Osteocyte (in vitro differentiated cells): ENCODE results near the gene BCAS4. TPM values are rescaled to one million over a fixed set of nuclear protein-coding genes. Genes with fewer than 3 reads are reported as not detected.
"Not testable (repeated sequence)": the region's sequence is repeated elsewhere in the genome, so short reads cannot be mapped to it uniquely, and the experiment has no call there.

ENCODE experiments used
- DNase-seq: peaks from one replicate; pipeline ENCODE4 v3.0.0; 2021; ENCODE audit warnings: mixed read lengths; ENCODE audit not compliant: unreplicated experiment; ENCODE audit errors: extremely low spot score
- H3K27ac Mint-ChIP-seq: one replicate; pipeline ENCODE4 v1.8.0; 2021; ENCODE audit warnings: mild to moderate bottlenecking, mixed read lengths; ENCODE audit not compliant: unreplicated experiment
- H3K27me3 Mint-ChIP-seq: one replicate; pipeline ENCODE4 v1.8.0; 2021; ENCODE audit warnings: mixed read lengths; ENCODE audit not compliant: unreplicated experiment
- H3K36me3 Mint-ChIP-seq: one replicate; pipeline ENCODE4 v1.8.0; 2021; ENCODE audit warnings: mixed read lengths; ENCODE audit not compliant: unreplicated experiment
- H3K4me1 Mint-ChIP-seq: one replicate; pipeline ENCODE4 v1.8.0; 2021; ENCODE audit warnings: mixed read lengths; ENCODE audit not compliant: unreplicated experiment
- H3K4me3 Mint-ChIP-seq: one replicate; pipeline ENCODE4 v1.8.0; 2021; ENCODE audit warnings: mild to moderate bottlenecking, moderate library complexity, mixed read lengths; ENCODE audit not compliant: unreplicated experiment
- H3K9me3 Mint-ChIP-seq: one replicate; pipeline ENCODE4 v1.8.0; 2021; ENCODE audit warnings: mixed read lengths; ENCODE audit not compliant: unreplicated experiment
- total RNA-seq: library from RNA; stranded (reverse); gene quantifications from 2 replicates; pipeline ENCODE4 v1.2.1, GENCODE V29; 2021
- TF ChIP-seq, protein P1 (sequence below): fragments of 200-600 bp; sonication (generic); IDR thresholded peaks from 2 replicates; pipeline ENCODE4 v1.5.0; 2021; ENCODE audit warnings: antibody characterized with exemption, mild to moderate bottlenecking, moderate library complexity

BCAS4 gene
- total RNA-seq, 1 donor from 2014 or later, result 4.2 TPM

DNA sequence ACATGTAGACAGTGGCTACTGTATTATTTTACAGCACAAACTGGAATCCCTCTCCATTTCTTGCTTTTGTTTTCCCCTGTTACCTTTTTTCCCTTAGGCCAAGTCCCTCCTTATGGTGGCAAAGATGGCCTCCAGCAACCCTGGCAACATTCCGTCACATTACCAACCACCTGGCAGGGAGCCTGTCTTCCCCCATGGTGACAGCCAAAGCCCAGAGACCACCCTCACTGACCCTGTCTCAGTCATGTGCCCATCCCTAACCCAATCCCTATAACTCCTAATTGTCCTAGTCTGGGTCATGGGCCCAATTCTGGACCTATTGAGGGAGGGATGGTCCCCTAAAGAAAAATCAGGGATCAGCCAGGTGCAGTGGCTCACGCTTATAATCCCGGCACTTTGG is 35.9 kb upstream of the BCAS4 start:
- TF ChIP-seq, protein P1, sequence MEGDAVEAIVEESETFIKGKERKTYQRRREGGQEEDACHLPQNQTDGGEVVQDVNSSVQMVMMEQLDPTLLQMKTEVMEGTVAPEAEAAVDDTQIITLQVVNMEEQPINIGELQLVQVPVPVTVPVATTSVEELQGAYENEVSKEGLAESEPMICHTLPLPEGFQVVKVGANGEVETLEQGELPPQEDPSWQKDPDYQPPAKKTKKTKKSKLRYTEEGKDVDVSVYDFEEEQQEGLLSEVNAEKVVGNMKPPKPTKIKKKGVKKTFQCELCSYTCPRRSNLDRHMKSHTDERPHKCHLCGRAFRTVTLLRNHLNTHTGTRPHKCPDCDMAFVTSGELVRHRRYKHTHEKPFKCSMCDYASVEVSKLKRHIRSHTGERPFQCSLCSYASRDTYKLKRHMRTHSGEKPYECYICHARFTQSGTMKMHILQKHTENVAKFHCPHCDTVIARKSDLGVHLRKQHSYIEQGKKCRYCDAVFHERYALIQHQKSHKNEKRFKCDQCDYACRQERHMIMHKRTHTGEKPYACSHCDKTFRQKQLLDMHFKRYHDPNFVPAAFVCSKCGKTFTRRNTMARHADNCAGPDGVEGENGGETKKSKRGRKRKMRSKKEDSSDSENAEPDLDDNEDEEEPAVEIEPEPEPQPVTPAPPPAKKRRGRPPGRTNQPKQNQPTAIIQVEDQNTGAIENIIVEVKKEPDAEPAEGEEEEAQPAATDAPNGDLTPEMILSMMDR, result no peak
- Mint-ChIP-seq H3K36me3 (no peaks in the 10 kb centered on the region), H3K4me1 (peaks cover 8% of the 10 kb centered on the region), H3K27me3 (peaks cover 29% of the 10 kb centered on the region), H3K27ac (no peak overlapping the region), H3K4me3 (no peak overlapping the region), H3K9me3 (no peaks in the 10 kb centered on the region)
- peak; percentile 68 for DNase-seq

DNA sequence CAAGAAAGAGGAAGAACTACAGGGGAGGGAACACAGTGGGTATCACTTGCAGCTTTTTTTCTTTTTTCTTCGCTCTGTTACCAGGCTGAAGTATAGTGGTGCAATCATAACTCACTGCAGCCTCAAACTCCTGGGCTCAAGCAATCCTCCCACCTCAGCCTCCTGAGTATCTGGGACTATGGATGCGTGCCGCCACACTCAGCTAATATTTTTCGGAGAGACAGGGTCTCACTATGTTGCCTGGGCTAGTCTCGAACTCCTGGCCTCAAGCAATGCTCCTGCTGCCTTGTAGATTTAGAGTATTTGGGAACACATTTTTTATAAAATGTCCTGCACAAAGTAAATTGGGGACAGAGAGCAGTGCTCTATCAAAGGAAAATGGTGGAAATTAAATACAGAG is 35.2 kb upstream of the BCAS4 start:
- Mint-ChIP-seq H3K27me3 (peaks cover 27% of the 10 kb centered on the region), H3K4me3 (no peak overlapping the region), H3K9me3 (no peaks in the 10 kb centered on the region), H3K27ac (no peak overlapping the region), H3K36me3 (no peaks in the 10 kb centered on the region), H3K4me1 (peaks cover 8% of the 10 kb centered on the region)
- DNase-seq, result peak; percentile 2
- TF ChIP-seq, protein P1, result no peak

DNA sequence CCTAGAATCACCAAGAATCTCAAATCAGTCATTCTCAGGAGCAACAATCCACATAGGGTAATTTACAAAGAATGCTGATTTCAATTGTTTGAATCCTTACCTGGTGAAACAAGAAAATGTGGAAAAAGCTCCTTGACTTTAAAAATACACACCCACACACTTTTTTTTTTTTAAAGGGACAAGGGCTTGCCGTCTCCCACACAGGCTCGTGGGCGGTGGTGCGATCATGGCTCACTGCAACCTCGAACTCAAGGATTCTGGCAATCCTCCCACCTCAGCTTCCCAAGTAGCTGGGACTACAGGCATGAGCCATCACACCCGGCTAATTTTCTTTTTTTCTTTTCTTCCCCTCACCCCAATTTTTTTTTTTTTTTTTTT is 32.8 kb upstream of the BCAS4 start:
- no peaks in the 10 kb centered on the region for H3K36me3 Mint-ChIP-seq
- no peak for DNase-seq

DNA sequence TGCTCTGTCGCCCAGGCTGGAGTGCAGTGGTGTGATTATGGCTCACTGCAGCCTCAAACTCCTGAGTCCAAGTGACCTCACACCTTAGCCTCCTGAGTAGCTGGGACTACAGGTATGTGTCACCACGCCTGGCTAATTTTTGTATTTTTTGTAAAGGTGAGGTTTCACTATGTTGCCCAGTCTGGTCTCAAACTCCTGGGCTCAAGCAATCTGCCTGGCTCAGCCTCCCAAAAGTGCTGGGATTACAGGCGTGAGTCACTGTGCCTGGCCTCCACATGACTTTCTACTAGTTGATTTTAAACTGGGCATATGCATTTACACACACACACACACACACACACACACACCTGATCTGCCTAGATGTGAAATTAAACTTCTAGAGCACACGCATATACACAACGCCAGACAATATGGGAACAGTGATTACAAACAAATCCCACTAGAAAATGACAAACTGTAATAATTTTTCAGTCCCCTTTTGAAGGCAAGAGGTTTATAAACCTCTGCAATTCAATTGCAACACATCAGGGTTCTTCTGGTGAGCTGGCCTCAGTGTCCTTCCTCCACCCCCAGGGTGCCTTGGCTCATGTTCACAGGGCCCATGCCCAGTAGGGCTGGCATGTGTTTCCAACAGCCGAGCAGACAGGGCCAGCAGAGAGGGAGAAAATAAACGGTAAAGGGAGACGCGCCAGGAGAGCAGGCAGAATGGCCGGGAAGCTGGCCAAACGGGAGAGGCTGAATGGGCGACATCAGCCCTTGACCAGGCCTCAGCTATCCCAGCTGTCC is 32.2 kb upstream of the BCAS4 start:
- no peaks in the 10 kb centered on the region for H3K36me3 Mint-ChIP-seq
- DNase-seq, result peak; percentile 80
- peak overlapping the region; percentile 28 for H3K27ac Mint-ChIP-seq
- H3K9me3 Mint-ChIP-seq, result no peaks in the 10 kb centered on the region
- TF ChIP-seq, protein P1, result no peak
- peaks cover 11% of the 10 kb centered on the region for H3K4me1 Mint-ChIP-seq
- H3K27me3 Mint-ChIP-seq, result peaks cover 8% of the 10 kb centered on the region
- no peak overlapping the region for H3K4me3 Mint-ChIP-seq

More for the DNA sequence above, 32.8 kb upstream of the BCAS4 start:
- no peaks in the 10 kb centered on the region for H3K9me3 Mint-ChIP-seq
- H3K27me3 Mint-ChIP-seq, result peaks cover 9% of the 10 kb centered on the region
- H3K4me1 Mint-ChIP-seq, result peaks cover 8% of the 10 kb centered on the region
- TF ChIP-seq, protein P1, result no peak
- H3K27ac Mint-ChIP-seq, result no peak overlapping the region
- no peak overlapping the region for H3K4me3 Mint-ChIP-seq

DNA sequence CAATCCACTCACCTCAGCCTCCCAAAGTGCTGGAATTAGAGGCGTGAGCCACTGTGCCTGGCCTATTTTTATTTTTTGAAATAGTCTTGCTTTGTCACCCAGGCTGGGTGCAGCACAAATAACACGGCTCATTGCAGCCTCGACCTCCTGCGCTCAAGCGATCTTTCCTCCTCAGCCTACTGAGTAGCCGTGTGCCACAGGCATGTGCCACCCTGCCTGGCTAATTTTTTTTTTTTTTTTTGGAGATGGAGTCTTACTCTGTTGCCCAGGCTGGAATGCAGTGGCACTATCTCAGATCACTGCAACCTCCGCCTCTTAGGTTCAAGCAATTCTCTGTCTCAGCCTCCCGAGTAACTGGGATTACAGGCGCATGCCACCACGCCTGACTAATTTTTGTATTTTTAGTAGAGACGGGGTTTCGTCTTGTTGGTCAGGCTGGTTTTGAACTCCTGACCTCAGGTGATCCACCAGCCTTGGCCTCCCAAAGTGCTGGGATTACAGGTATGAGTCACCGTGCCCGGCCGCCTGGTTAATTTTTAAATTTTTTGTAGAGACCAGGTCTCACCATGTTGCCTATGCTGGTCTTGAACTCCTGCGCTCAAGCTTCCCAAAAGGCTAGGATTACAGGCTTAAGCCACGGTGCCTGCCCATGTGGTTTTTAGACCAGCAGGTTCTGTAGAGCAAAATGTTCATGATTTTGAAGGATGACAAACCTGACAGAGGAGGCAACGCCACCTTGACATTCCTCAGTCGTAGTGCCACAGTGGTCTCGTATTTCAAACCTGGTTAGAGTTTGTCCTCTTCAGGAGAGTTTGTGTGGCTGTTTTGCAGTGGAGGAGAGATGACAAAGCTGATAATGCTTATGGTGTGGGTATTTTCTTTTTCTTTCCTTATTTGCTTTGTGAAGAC is 31.1 kb upstream of the BCAS4 start:
- not testable (repeated sequence) for H3K36me3 Mint-ChIP-seq, H3K27me3 Mint-ChIP-seq, H3K9me3 Mint-ChIP-seq, H3K4me3 Mint-ChIP-seq, H3K27ac Mint-ChIP-seq
- H3K4me1 Mint-ChIP-seq, result peaks cover 11% of the 10 kb centered on the region
- DNase-seq, result peak; percentile 60

DNA sequence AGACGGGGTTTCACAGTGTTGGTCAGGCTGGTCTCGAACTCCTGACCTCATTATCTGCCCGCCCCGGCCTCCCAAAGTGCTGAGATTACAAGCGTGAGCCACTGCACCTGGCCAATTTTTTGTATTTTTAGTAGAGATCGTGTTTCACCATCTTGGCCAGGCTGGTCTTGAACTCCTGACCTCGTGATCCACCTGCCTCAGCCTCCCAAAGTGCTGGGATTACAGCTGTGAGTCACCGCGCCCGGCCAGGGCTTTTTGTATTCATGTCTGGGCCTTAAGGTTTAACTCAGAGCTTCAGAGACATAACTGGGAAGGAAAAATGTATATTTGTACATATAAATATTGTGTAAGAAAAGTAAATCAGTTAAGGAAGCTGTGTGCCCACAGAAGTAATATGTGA is 29.6 kb upstream of the BCAS4 start:
- not testable (repeated sequence) for H3K27me3 Mint-ChIP-seq, H3K36me3 Mint-ChIP-seq, H3K9me3 Mint-ChIP-seq, H3K27ac Mint-ChIP-seq, H3K4me3 Mint-ChIP-seq
- DNase-seq, result peak; percentile 38
- peaks cover 11% of the 10 kb centered on the region for H3K4me1 Mint-ChIP-seq
